ENCODE data around the gene MEX3C.

Gene MEX3C

GRCh38 chr18:51160646-51161045, 36.8 kb downstream of the MEX3C start:
- no peak for DNase-seq (ENCODE audit: low read depth, low spot score)
- H3K27ac ChIP-seq: no peak overlapping the region

DNA sequence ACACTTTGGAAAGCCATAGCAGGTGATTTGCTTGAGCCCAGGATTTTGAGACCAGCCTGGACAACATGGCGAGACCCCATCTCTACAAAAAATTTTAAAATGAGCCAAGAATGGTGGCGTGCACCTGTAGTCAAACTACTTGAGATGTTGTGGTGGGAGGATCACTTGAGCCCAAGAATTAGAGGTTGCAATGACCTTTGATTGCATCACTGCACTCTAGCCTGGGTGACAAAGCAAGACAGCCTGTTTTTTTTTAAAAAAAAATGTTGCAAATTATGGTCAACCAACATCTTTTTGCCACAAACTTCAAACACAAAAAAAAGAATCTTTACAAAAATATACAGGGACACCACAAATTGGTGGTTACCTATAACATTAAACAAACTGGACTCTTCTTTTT, 40.3 kb downstream of the MEX3C start:
- H3K27ac ChIP-seq: no peak overlapping the region
- DNase-seq (ENCODE audit: low read depth, low spot score): no peak

- no peak overlapping the region for H3K27ac ChIP-seq
- no peak for DNase-seq (ENCODE audit: low read depth, low spot score)
Measured at GRCh38 chr18:51154431-51155063, 42.9 kb downstream of the MEX3C start.

DNA sequence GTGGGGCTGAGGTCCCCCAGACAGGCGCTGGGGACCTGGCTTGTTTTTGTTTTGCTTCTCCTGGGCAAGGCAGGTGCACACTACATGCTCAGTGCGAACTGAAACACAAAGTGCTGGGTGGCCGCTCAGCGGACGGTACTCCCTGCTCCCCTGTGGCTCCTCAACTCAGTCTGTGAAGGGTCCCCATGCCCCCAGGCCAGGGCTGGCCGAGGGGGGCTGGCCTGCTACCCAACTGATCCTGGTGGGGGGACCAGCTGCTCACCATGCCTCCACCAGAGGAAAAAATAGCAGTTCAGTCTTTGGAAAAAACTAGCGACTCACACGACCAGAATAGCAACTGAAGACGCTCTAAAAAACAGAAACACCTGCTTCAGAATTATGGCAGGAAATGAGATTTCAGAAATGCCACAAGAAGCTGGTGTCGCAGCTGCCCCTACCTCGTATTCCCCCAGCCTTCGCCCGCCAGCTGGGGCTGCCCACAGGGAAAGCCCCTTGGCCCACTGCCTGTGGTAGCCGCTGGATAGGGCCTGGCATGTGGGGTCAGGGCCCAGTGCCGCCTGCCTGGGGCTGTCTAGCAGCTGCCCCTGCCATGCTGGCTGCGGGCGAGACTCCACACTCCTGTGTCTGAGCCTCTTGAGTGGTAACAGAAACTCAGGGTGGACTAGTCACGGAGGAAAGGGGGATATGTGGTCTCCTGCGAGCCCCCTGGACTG, 43.7 kb downstream of the MEX3C start:
- no peak for DNase-seq (ENCODE audit: low read depth, low spot score)
- H3K27ac ChIP-seq: no peak overlapping the region

- H3K27ac ChIP-seq: no peak overlapping the region
- no peak for DNase-seq (ENCODE audit: low read depth, low spot score)
Measured at GRCh38 chr18:51151568-51152511, 45.6 kb downstream of the MEX3C start.

- DNase-seq (ENCODE audit: low read depth, low spot score): no peak
- H3K27ac ChIP-seq: no peak overlapping the region
Measured at GRCh38 chr18:51151185-51151567, 46.3 kb downstream of the MEX3C start.

DNA sequence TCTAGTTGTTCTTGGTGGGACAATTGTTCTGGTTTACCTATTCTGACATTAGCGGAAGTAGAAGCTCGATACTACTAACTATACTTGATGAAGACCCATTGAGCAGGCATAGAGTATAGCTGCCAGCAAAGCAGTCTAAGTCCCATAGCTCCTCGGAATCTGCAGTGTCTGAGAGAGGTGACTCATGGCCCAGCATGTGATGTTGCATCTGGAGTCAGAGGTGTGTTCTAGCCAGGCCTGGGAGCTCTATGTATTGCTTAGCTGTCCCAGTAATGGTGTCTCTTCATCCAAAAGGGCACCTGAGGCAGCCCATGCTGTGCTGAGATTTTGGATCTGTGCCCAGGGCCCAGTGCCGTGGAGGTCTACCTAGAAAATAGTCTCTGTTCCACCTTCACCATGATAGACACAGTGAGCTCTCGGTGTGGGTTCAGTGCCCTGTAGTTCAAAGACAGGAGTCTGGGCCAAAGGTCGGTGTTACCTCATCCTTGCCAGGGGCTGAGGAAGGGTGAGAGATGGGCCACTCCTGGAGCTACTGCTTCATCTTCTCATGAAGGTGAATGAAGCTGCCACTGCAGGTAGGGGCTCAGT, 47.3 kb downstream of the MEX3C start:
- peak; percentile 27 for DNase-seq (ENCODE audit: low read depth, low spot score)
- H3K27ac ChIP-seq: no peak overlapping the region

GRCh38 chr18:51149670-51150069, 47.8 kb downstream of the MEX3C start:
- no peak for DNase-seq (ENCODE audit: low read depth, low spot score)
- no peak overlapping the region for H3K27ac ChIP-seq

- DNase-seq (ENCODE audit: low read depth, low spot score): no peak
- no peak overlapping the region for H3K27ac ChIP-seq
Measured at GRCh38 chr18:51146909-51147308, 50.6 kb downstream of the MEX3C start.

- H3K27ac ChIP-seq: no peak overlapping the region
- no peak for DNase-seq (ENCODE audit: low read depth, low spot score)
Measured at GRCh38 chr18:51138936-51139335, 58.5 kb downstream of the MEX3C start.

DNA sequence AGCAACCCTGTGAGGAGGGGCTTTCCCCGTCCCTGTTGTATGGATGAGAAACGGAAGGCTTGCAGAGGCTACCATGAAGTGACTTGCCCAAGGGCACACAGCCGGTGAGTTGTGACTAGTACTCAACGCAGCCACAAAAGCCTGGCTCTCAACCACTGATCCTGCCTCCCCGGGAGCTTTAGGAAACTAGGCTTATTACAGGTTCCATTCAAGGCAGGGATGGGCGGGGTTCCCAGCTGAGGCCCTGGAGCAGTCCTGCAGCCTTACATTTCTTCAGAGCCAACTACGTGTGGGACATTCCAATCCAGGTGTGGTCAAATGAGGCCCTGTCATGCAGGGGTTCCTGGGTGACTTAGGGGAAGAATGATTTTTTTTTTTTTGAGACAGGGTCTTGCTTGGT, 59.6 kb downstream of the MEX3C start:
- peak; percentile 8 for DNase-seq (ENCODE audit: low read depth, low spot score)
- peak overlapping the region; percentile 27 for H3K27ac ChIP-seq

DNA sequence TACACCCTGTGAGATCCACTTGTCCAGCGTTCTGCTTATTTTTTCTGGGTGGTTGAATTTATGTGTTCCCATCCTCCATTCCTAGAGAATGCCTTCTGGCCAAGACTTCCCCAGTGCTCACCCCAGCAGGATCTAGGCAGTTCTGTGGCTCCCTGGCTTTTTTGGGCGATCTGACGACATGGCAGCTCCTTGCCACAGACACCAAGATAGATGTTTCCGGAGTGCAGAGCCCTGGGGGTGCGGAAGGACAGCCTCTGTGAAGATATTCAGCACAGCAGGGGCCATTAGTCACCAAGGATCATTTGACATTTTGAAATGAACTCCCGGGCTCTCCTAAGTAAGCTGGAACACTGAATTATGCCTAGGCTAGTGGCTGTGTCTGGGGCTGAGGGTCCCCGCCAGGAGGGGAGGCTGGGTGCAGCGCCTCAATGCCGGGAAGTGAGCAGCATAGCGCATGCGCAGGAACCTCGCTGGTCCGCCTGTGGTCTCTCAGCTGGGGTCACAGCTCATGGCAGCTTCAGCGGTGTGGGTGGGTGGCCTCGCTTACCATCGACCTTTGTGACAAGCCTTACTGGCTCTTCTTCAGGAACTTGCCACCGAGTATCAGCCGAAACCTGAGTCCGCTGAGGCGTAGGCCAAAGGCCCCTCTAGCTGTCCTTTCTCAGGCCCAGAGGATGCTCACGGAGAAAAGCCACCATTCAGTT, 60.3 kb downstream of the MEX3C start:
- peak overlapping the region; percentile 27 for H3K27ac ChIP-seq
- no peak for DNase-seq (ENCODE audit: low read depth, low spot score)

DNA sequence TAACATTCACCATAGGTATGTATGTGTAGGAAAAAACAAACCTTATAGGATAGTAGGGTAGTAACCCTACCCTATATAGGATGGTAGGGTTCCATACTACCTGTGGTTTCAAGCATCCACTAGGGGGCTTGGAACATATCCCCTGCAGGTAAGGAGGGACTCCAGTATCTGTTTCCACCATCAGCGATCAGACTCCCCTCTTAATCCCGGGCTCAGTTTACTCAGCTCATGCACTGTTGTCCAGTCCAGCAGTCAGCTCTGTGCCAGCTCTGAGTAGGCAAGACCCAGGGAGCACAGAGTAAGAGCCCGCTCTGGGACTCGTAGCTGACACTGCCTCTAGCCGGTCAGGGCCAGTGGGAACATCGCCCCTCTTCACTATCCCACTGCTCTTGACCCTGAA, 61.7 kb downstream of the MEX3C start:
- H3K27ac ChIP-seq: peak overlapping the region; percentile 88

DNA sequence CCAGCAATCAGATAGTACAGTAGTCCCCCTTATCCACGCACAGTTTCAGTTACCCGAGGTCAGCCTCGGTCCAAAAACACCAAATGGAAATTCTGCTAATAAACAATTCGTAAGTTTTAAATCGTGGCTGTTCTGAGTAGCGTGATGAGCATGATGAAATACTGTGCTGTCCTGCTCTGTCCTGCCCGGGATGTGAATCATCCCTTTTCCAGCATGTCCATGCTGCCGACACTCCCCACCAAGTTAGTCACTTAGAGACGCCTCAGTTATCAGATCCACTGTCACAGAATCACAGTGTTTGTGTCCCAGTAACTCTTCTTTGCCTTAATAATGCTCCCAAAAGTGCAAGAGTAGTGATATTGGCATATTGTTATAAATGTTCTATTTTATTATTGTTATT, 62.1 kb downstream of the MEX3C start:
- peak overlapping the region; percentile 88 for H3K27ac ChIP-seq
- peak; percentile 74 for DNase-seq (ENCODE audit: low read depth, low spot score)

More for the DNA sequence above, 61.7 kb downstream of the MEX3C start:
- DNase-seq (ENCODE audit: low read depth, low spot score): no peak

- peak overlapping the region; percentile 88 for H3K27ac ChIP-seq
Measured at GRCh38 chr18:51134721-51135120, 62.8 kb downstream of the MEX3C start.

DNA sequence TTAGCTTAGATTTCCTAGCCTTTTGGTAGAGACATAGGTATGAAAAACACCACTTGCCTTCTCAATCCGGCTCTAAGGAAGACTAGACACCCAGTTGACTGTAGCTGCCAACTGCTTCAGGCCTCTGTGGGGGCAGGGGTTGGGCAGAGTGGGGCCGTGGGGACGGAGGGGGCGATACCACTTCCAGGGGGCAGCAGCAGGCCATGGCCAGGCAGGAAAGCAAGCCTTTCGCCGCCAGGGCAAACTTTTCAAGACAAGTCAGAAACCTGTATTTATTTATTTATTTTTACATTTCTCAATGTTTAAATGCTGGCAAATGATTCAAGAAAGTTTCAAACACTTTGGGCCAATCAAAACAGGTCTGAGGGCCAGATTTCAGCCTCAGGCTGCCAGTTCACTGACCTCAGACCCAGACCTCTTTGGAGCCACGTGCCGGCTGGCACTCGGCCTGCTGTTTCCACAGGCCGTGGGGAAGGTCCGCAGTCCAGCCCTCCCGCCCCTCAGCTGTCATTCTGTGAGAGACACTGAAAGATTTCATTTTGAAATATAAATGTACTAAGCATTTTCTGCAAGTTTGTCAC, 63.8 kb downstream of the MEX3C start:
- DNase-seq (ENCODE audit: low read depth, low spot score): no peak
- H3K27ac ChIP-seq: no peak overlapping the region

More at GRCh38 chr18:51134721-51135120, 62.8 kb downstream of the MEX3C start:
- no peak for DNase-seq (ENCODE audit: low read depth, low spot score)

DNA sequence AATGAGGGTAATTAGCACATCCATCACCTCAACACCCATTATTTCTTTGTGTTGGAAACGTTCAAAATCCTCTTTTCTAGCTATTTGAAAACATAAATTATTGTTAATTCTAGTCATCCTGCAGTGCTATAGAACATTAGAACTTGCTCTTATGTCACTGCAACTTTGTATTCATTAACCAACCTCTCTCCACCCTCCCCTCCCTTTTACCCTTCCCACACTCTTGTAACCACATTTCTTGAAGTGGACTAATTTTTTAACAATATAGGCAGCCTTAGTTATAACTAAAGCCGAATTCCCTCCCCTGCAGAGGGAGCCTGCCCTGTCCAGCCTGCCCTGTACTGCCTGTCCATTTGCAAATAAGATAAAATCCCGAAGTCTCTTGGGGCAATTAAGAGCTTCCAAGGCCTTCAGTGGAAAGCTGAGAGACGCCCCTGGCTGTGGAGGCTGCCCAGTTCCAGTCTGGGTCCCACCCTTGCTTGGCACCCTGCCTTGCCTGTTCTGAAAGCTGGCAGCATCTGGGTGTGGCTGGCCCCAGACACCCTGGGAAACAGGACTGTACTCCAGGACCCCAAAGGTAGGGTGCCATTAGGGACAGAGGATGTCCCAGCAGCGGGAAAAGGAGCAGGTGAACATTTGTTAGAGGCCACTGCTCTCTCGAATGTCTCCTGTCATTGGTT, 65.1 kb downstream of the MEX3C start:
- no peak for DNase-seq (ENCODE audit: low read depth, low spot score)
- no peak overlapping the region for H3K27ac ChIP-seq

DNA sequence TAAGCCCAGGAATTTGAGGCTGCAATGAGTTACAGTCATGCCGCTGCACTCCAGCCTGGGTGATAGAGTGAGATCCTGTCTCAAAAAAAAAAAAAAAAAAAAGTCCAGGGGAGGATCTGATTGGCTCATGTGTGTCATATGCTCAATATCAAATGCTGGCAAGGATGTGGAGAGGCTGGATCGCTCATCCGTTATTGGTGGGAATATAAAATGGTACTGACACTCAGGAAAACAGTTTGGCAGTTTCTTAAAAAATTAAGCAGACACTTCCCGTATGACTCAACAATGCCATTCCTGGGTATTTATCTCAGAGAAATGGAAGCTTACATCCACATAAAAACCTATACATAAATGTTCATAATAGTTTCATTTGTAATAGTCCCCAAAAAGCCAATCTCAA, 68.9 kb downstream of the MEX3C start:
- no peak overlapping the region for H3K27ac ChIP-seq
- DNase-seq (ENCODE audit: low read depth, low spot score): no peak

- no peak overlapping the region for H3K27ac ChIP-seq
- no peak for DNase-seq (ENCODE audit: low read depth, low spot score)
Measured at GRCh38 chr18:51127664-51128063, 69.8 kb downstream of the MEX3C start.

Measured in epithelial cell of prostate (primary cell).